Erythroblast (primary cell): ENCODE data around the gene ZNF334.
A peak's percentile ranks its signal among the peaks of the same experiment; 100 is the strongest.

Source experiments
- DNase-seq, 2 experiments: peaks; one replicate each; lab custom pipeline; 2025; lab: John Stamatoyannopoulos, UW
- GATA1 ChIP-seq: IDR thresholded peaks from 2 replicates; pipeline ENCODE4 v1.6.1; 2011; ENCODE audit warnings: low read depth, mild to moderate bottlenecking, control low read depth, low read length, moderate library complexity
- POLR2A ChIP-seq: IDR thresholded peaks from 2 replicates; pipeline ENCODE4 v1.6.1; 2011; ENCODE audit warnings: mild to moderate bottlenecking, low read length

Gene ZNF334

GRCh38 chr20:46539113-46539512, 25.8 kb upstream of the ZNF334 start:
- no peak for DNase-seq
- TF ChIP-seq POLR2A, result no peak
- no peak for TF ChIP-seq GATA1

DNA sequence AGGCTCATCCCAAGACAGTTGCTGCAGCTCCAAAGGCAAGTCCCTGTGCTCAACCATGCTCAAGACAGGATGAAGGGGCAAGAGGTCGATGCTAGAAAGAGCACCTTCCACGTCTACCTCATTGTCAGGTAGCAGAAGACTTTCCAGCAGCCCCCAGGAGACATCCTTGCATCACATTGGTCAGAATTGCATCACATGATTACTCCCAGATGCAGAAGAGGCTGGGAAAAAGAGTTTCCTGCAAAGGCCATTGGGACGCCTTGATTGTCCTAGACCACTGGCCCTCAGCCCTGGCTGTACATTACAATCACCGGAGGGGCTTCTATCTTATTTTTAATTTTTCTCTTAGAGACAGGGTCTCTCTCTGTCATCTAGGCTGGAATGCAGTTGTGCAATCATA, 17.3 kb upstream of the ZNF334 start:
- TF ChIP-seq POLR2A, result no peak
- no peak for TF ChIP-seq GATA1
- no peak for DNase-seq

GRCh38 chr20:46523696-46524328, 10.5 kb upstream of the ZNF334 start:
- peak in 1 of 2 experiments; percentile 11 for DNase-seq
- TF ChIP-seq GATA1, result no peak
- TF ChIP-seq POLR2A, result no peak

GRCh38 chr20:46523108-46523507, 9.7 kb upstream of the ZNF334 start:
- no peak for DNase-seq
- TF ChIP-seq POLR2A (no peak), GATA1 (no peak)

DNA sequence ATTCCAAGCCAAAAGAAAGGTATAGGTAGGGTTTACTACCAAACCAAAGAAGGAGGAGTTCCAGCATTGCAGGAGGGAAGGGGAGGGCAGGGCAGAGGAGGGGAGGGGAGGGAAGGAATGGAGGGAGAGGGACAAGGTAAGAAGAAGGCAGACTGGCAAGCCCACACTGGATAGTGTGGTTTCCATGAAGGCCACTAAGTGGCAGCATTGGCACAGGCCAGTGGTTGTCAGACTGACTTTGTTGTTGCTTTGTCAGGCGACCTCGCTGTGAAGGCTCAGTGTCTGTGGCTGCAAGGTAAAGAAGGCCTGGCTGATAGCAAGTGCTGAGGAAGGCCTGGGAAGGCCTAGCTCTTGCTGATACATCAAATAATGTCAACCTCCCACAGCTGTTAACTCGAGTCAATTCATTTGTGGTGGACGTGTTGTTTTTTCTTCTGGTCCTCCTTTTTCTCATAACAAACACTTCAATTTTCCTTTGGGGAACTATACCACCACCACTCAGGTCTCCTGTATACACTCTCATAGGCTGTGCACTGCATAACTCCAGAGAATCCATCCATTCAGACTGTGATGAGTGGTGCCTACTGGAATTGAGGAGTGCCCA, 7.7 kb upstream of the ZNF334 start:
- DNase-seq, result peak; percentile 16 to 35

GRCh38 chr20:46520540-46520939, 7.2 kb upstream of the ZNF334 start:
- no peak for DNase-seq
- TF ChIP-seq POLR2A (no peak), GATA1 (no peak)

More for the DNA sequence above, 7.7 kb upstream of the ZNF334 start:
- TF ChIP-seq GATA1, result no peak
- TF ChIP-seq POLR2A, result no peak

DNA sequence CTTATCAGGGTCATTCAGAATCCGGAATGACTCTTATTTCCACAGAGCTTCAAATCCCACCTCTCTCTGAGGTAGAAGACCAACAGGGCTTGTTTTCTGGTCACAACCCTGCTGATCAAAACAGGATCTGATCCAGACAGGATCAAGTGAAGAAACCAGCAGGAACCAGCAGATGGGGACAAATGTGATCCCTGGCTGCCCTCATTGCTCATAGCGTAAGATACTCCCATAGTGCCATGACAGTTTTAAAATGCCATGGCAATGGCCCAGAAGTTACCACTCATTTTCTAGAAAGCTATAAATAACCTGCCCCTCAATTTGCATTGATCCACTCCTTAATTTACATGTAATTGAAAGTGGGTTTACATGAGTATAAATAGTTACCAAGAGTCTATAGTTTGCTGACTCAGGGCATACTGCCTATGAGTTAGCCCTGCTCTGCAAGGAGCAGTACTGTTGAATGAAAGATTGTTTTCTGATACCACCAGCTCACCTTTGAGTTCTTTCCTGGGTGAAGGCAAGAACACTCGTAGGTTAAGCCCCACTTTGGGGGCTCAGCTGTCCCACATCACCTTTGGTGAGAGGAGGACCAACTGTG, 6.2 kb upstream of the ZNF334 start:
- TF ChIP-seq GATA1, result no peak
- no peak for TF ChIP-seq POLR2A
- no peak for DNase-seq

GRCh38 chr20:46509523-46509922, 3.8 kb downstream of the ZNF334 start:
- DNase-seq, result no peak
- TF ChIP-seq GATA1, result no peak

DNA sequence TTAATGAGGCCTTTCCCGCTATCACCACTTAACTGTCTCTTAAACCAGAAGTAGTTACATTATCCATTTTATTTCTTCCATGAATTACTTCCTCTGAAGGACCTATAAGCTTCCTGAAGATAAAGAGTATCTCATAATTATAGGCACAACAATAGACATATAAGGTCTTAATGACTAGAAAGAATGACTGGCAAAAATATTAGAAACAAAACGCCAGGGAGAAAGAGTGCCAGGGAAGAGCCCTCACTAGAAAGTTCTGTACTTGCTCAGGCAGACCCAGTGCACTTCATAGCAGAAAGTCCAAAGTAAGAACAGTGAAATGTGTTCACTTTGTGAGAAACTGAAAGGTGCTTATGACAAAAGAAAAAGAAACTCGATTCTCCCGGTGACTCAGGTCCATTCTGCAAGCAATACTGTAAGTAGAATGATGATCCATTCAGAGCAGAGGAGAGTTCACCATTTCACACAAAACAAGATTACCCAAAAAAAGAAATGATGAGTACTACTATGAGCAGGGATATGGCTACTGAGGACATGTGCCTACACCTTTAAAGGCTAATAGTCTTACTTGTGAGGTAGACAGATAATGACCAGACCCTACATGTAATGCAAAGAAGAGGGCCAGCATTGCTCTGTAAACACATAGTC, 5.5 kb downstream of the ZNF334 start:
- TF ChIP-seq POLR2A (no peak), GATA1 (no peak)
- no peak for DNase-seq

- TF ChIP-seq POLR2A, result no peak
- no peak for TF ChIP-seq GATA1
Measured at GRCh38 chr20:46505506-46505905, 7.9 kb downstream of the ZNF334 start.

DNA sequence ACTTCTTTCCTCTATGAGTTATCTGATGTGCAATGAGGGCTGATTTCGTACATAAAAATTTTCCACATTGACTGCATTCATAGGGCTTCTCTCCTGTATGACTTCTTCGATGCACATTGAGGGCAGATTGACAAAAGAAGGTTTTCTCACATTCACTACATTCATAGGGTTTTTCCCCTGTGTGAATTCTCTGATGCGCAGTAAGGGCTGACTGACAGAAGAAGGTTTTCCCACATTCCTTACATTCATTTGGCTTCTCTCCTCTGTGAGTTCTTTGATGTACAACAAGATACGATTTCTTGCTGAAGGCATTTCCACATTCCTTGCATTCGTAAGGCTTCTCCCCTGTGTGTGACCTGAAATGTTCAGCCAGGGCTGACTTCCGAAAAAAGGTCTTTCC, 11.4 kb downstream of the ZNF334 start:
- DNase-seq, result no peak
- TF ChIP-seq POLR2A (no peak), GATA1 (no peak)

More at GRCh38 chr20:46505506-46505905, 7.9 kb downstream of the ZNF334 start:
- no peak for DNase-seq

- no peak for DNase-seq
- TF ChIP-seq POLR2A (no peak), GATA1 (no peak)
Measured at GRCh38 chr20:46501337-46501942, 11.9 kb downstream of the ZNF334 start.

- no peak for DNase-seq
- TF ChIP-seq POLR2A (no peak), GATA1 (no peak)
Measured at GRCh38 chr20:46494077-46494476, 19.3 kb downstream of the ZNF334 start.

- no peak for DNase-seq
- TF ChIP-seq POLR2A (no peak), GATA1 (no peak)
Measured at GRCh38 chr20:46491354-46491753, 22.0 kb downstream of the ZNF334 start.
